GM18870 (cell line): Measurements from ENCODE around the gene OPCML.

Source experiments
- ATAC-seq: cut with Tn5 transposase; IDR thresholded peaks from one replicate; pipeline ENCODE4 v1.9.1; 2021; ENCODE audit warnings: moderate library complexity; ENCODE audit not compliant: unreplicated experiment

OPCML gene

DNA sequence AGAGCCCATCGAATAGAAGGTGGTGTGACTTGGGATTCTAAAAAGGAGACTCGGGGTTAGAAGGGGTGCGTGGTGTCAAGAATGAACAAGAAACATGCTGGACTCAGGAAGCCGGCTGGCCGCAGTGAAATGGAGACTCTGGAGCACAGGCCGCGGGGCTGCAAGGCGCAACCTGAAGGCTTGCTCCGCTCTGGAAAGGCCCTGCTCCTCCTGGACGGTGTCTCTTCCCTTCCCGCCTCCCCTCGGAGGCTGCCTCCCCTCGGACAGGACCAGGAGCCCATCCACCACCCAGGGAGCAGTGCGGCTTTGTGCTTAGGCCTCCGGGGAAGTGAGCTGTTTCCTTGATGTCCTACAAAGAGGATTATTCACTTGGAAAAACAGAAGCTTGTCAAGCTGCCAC lies 170.1 kb downstream of the OPCML start:
- ATAC-seq, result no peak

- no peak for ATAC-seq
These were observed 170.7 kb downstream of the OPCML start for GRCh38 chr11:133361689-133361994.

- no peak for ATAC-seq
These were observed 171.2 kb downstream of the OPCML start for GRCh38 chr11:133360860-133361688.

GRCh38 chr11:133355095-133355494 lies 177.2 kb downstream of the OPCML start:
- ATAC-seq, result no peak

DNA sequence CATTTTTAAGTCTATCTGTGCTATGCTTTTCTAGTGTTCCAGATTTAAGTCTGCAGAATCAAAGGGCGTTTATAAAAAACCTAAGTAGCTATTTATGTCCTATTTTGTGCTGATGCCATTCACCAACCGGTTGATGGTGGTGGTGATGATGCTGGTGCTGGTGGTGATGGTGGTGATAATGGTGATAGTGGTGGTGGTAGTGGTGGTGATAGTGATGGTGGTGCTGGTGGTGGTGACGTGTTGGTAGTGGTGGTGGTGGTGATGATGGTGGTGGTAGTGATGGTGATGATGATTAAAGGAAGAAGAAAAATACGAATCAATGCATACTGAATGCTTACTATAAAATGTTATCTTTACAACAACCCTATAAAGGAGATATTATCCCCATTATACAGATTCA lies 178.2 kb downstream of the OPCML start:
- ATAC-seq, result no peak

DNA sequence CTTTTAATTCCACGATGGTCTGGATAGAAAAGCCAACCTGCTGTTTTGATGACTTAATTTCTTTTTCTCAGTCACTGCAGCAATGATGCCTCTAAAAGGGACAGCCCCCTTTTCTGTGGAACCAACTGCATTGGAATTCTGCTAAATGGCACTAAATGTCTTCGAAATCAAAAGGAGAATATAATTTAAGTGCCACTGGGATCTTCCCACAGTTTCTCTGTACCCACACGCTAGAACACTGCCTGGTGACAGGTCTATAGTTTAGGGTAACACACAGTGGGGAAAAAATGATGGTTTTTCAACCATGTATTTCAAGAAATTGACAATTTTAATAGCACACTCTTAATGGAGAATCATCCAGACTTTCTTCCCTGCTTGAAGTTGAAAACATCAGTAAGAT lies 182.3 kb downstream of the OPCML start:
- ATAC-seq, result no peak

DNA sequence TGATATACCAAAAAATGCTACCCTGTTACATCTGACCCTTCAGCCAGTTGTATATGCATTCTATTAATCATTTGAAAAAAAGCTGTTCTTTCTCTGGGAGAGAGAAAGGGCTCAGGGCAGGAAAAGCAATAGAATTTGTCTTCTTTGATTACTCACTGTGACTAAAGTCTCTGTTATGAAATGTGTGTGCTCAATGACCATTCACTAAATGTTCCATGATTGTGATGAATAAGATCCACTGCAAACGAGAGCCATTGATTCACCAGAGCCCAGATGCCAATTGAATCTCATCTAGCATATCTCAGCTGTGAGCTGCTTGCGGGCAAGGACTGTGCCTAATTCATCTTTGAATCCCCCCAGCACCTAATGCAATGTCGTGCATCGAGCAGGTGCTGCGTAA lies 184.3 kb downstream of the OPCML start:
- ATAC-seq, result no peak

DNA sequence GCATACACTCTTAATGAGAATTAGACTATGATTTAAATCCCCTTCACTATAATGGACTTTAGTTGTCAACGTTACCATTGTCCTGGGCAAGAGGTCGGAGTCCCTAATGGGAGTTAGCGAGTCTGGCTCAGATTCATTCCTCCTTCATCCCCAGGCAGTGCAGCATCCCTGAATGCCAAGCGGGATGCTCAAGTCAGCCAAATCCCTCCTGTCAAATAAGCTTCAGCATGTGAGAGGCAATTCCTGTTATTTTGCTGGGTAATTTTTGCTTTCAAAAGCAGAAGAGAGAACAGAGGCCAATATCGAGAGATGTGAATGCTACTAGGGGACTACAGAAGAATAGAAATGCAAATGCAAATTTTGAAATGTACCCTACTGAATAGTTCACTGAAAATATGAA lies 186.2 kb downstream of the OPCML start:
- ATAC-seq, result no peak

- ATAC-seq, result no peak
These were observed 188.3 kb downstream of the OPCML start for GRCh38 chr11:133343951-133344350.

- no peak for ATAC-seq
These were observed 192.7 kb downstream of the OPCML start for GRCh38 chr11:133339495-133340140.

GRCh38 chr11:133338588-133338987 lies 193.7 kb downstream of the OPCML start:
- ATAC-seq, result no peak

DNA sequence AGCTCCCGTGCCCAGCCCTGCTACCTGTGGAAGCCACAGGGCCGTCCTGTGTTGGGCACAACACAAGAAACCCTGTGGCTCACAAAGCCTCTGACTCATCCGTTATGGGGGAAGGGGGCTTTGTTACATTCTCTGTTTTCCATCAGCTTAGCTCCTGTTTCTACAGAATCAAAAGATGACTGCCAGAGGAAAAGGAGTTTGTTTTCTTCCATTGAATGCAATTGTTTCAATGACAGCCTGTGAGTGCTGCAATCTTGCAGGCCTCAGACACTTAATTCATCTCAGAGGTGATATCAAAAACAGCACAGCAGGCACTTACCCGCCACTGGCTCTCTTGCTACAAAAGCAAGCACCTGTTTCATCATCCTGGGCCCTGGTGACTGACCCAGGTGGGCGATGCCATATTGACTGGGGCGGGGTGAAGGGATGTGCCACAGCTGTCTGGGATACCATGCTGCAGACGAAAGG lies 194.3 kb downstream of the OPCML start:
- no peak for ATAC-seq

- no peak for ATAC-seq
These were observed 195.1 kb downstream of the OPCML start for GRCh38 chr11:133337193-133337592.

DNA sequence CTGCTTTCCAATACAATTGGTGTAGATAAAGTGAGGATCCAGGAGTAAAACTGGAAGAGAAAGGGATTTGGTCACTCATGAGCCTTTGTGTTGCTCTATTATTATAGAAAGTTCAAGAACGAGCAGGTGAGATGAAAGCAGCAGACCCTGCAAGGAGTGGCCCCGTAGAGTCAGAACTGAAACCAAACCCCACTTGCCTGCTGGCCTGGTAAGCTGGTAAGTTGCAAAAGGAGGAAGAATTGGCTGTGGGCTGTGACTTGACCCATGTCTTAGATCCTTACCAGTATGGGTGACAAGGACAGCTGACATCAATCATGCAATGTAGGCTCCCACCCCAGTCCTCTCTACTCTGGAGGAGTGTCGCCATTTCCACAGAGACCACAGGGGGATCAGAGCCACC lies 201.3 kb downstream of the OPCML start:
- no peak for ATAC-seq

DNA sequence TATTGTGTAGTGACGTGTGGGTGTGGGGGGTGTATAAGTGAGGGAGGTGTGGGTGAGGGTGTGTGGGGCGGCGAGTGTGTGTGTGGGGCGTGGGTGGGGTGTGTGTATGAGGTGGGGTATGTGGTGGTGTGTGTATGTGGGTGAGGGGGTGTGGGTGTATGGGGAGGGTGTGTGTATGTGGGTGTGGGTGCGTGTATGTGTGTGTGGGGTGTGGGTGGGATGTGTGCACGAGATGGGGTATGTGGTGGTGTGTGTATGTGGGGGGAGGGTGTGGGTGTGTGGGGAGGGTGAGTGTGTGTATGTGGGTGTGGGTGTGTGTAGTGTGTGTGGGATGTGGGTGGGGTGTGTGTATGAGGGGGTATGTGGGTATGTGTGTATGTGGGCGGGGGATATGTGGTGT lies 205.5 kb downstream of the OPCML start:
- ATAC-seq, result no peak

DNA sequence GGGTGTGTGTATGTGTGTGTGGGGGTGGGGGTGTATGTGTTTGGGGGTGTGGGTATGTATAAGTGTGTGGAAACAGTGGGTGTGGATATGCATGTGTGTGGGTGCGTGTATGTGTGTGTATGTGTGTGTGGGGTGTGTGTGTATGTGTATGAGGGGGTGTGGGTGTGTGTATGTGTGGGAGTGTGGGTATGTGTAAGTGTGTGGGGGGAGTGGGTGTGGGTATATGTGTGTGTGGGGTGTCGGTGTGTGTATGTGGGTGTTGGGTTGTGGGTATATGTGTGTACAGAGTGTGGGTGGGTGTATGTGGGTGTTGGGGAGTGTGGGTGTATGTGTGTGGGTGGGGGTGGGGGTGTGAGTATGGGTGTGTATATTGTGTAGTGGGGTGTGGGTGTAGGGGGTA lies 206.0 kb downstream of the OPCML start:
- ATAC-seq, result no peak

DNA sequence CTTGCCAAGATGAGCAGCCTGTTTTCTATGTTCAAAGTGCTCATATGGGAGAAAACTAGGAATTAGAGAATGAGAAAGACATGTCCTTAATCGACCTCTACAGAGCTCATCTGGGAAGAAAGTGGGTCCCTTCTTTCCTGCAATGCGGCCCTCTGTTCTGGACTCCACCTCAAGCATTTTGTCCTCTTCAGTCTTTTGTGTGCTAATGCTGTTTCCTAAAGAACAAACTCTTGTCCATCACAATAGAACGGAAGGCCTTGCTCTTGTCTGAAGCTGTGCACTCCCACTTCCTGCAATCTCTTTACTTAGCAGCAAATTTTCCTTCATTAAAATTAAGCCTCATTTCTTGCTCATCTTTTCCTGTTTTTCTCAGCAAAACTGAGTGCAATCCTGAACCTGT lies 206.6 kb downstream of the OPCML start:
- no peak for ATAC-seq

DNA sequence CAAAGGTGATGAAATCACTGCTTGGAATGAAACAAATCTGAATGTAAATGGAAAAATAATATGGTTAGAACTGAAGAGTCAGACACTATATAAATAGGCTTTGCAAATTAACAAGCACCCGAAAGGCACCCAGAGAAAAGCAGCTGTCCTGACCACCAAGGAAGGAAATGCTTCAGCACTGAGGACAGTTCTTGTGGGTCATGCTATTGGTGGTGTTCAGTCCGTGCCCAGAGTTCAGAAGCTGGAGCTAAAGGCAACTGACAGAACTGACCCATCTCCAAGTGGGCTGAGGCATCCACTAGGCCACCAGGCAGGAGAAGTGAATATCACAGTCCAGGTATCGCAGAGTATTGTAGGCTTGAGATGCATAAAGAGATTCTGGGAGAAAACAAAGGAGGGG lies 208.9 kb downstream of the OPCML start:
- no peak for ATAC-seq

- no peak for ATAC-seq
These were observed 214.1 kb downstream of the OPCML start for GRCh38 chr11:133318221-133318620.

- no peak for ATAC-seq
These were observed 221.1 kb downstream of the OPCML start for GRCh38 chr11:133311230-133311629.

- no peak for ATAC-seq
These were observed 226.3 kb downstream of the OPCML start for GRCh38 chr11:133306019-133306418.

DNA sequence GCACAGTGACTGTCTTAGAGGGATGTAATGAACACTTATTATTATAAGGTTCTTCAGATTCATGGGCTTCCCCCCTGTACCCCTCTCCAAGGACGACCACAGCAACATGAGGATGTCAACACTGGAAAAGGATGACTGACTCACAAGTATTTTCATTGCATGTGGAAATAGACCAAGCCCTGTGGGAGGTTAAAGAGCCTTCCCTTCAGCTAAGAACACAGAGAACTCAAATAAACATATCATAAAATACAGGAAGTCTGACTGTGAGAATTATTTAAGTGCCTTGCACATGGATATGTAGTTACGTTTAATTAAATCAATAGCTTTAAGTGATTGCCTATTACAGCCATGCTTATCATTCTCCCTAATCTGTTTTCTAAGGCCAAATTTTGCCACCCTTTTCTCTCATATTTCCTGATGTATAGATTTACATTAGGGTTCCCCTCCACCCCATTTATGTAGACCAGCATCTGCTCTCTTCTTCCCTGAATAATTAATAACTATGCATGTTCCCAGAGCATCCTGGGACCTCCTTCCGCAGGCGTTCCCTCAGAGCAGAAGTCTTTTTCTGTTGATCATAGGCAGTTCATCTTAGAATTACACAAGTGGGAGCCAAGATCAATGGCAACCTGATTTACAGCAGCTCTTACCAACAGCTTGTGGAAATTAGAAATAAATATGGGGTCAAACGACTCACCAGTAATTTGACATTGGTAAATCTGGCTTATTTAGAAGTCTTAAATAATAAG lies 226.9 kb downstream of the OPCML start:
- ATAC-seq, result no peak
